Endothelial cell of umbilical vein (primary cell): Measurements from ENCODE around the gene CDC20B. TPM values are rescaled to one million over a fixed set of nuclear protein-coding genes. Genes with fewer than 3 reads are reported as not detected.

Source experiments
- BruUV-seq: library from RNA; stranded (reverse); fragments of 400-500 nt; replicated peaks from 2 replicates; lab custom pipeline; 2021; lab: Mats Ljungman, UMichigan
- CTCF ChIA-PET: fragments of 300-600, 350-600 bp; sonication (Branson Sonifier 250); formaldehyde crosslinking; loops from one replicate; lab custom pipeline; 2021; ENCODE audit warnings: antibody characterized with exemption, inconsistent platforms; lab: Charles Lee
- POLR2A ChIA-PET: fragments of 300-600, 350-600 bp; sonication (Branson Sonifier 250); formaldehyde crosslinking; loops from one replicate; lab custom pipeline; 2021; ENCODE audit warnings: antibody characterized with exemption, inconsistent platforms; lab: Charles Lee
- DNase-seq: peaks from one replicate; pipeline ENCODE4 v3.0.0-alpha.2; 2011; ENCODE audit warnings: low read depth, low spot score
- FAIRE-seq: peaks from 2 replicates; lab custom pipeline; 2011; peaks lifted over from hg19 to GRCh38; lab: Jason Lieb, UNC
- H2AFZ ChIP-seq: 2 replicates; pipeline ENCODE4 v1.6.0; 2012; ENCODE audit warnings: low read depth, low read length, control low read depth, inconsistent platforms
- H3K27ac ChIP-seq: 2 replicates; pipeline ENCODE4 v1.5.1; 2011; ENCODE audit warnings: low read depth, mild to moderate bottlenecking, control low read depth, low read length, moderate library complexity; ENCODE audit not compliant: insufficient read depth
- H3K27me3 ChIP-seq, 2 experiments: 2 replicates each; pipeline versions ENCODE4 v1.6.0 to v1.6.1; 2011; ENCODE audit warnings: low read length in 2 of 2, mixed read lengths in 1 of 2; ENCODE audit not compliant: control insufficient read depth in 2 of 2, insufficient read depth in 2 of 2
- H3K36me3 ChIP-seq, 2 experiments: 2 replicates in 1 of 2; 3 replicates in 1 of 2; pipeline ENCODE4 v1.5.1; 2011; ENCODE audit warnings: low read length in 2 of 2, mild to moderate bottlenecking in 1 of 2, moderate library complexity in 1 of 2; ENCODE audit not compliant: control insufficient read depth in 2 of 2, insufficient read depth in 2 of 2; ENCODE audit errors: extremely low read depth in 1 of 2
- H3K4me1 ChIP-seq: 3 replicates; pipeline ENCODE4 v1.5.1; 2011; ENCODE audit warnings: mild to moderate bottlenecking, low read length; ENCODE audit not compliant: control insufficient read depth, insufficient read depth; ENCODE audit errors: extremely low read depth
- H3K4me2 ChIP-seq: 2 replicates; pipeline ENCODE4 v1.6.1; 2011; ENCODE audit warnings: low read length, control low read depth, mixed read lengths; ENCODE audit not compliant: insufficient read depth
- H3K4me3 ChIP-seq, 3 experiments: fragments of 200-600 bp in 1 of 3; sonication (generic), shearing (Covaris generic) in 1 of 3; replicated peaks in 1 of 3; 2 replicates each; pipeline ENCODE4 v1.5.1; 2011 to 2016; ENCODE audit warnings: control low read depth in 3 of 3, low read length in 3 of 3, mild to moderate bottlenecking in 2 of 3, inconsistent platforms in 1 of 3, low read depth in 1 of 3, moderate library complexity in 1 of 3; ENCODE audit not compliant: insufficient read depth in 1 of 3
- H3K79me2 ChIP-seq: 2 replicates; pipeline ENCODE4 v1.6.0; 2012; ENCODE audit warnings: low read length, inconsistent platforms; ENCODE audit not compliant: control insufficient read depth, insufficient read depth
- H3K9ac ChIP-seq: replicated peaks from 2 replicates; pipeline ENCODE3; 2011; ENCODE audit warnings: low read length, control low read depth; ENCODE audit not compliant: insufficient read depth; ENCODE audit errors: extremely low read depth
- H3K9me1 ChIP-seq: replicated peaks from 3 replicates; pipeline ENCODE4 v1.6.0; 2011; ENCODE audit warnings: mild to moderate bottlenecking, low read length; ENCODE audit not compliant: control insufficient read depth, insufficient read depth; ENCODE audit errors: extremely low read depth
- H3K9me3 ChIP-seq: replicated peaks from 2 replicates; pipeline ENCODE4 v1.5.1; 2012; ENCODE audit warnings: low read length, inconsistent platforms; ENCODE audit not compliant: control insufficient read depth, insufficient read depth
- H4K20me1 ChIP-seq: replicated peaks from 2 replicates; pipeline ENCODE3; 2011; ENCODE audit warnings: mild to moderate bottlenecking, low read length; ENCODE audit not compliant: control insufficient read depth, insufficient read depth; ENCODE audit errors: extremely low read depth
- CTCF ChIP-seq, 2 donors: IDR thresholded peaks; 1 replicate in 1 of 2; 2 replicates in 1 of 2; pipeline ENCODE4 v1.5.1; 2011; ENCODE audit warnings: low read length in 2 of 2, mild to moderate bottlenecking in 2 of 2, moderate library complexity in 2 of 2, control low read depth in 1 of 2, inconsistent platforms in 1 of 2, low read depth in 1 of 2; ENCODE audit not compliant: insufficient read depth in 1 of 2; ENCODE audit errors: extremely low read depth in 1 of 2
- GATA2 ChIP-seq: IDR thresholded peaks from 2 replicates; pipeline ENCODE4 v1.7.0; 2011; ENCODE audit warnings: low read depth, mild to moderate bottlenecking, moderate library complexity, mixed read lengths, low read length; ENCODE audit not compliant: insufficient read length, insufficient read depth
- POLR2A ChIP-seq: IDR thresholded peaks from 2 replicates; pipeline ENCODE4 v1.6.1; 2012; ENCODE audit warnings: low read depth, mild to moderate bottlenecking, control low read depth, low read length
- dilution Hi-C: fragments of 300-500 bp; cut with MboI; formaldehyde crosslinking; loops from one replicate; pipeline ENCODE4 v1.15.0; 2019; ENCODE audit warnings: low sequenced_read_pairs; ENCODE audit not compliant: extremely low pct_ligation_motif_present
- intact Hi-C: fragments of 100-400 bp; cut with micrococcal nuclease; formaldehyde crosslinking; loops from one replicate; pipeline ENCODE4 v1.10.0; 2022
- polyA plus RNA-seq, 4 experiments: library from polyadenylated mRNA; depleted of rRNA in 3 of 4; stranded (reverse) in 3 of 4; unstranded in 1 of 4; fragments of >200 nt; gene quantifications; 2 replicates each; pipeline versions ENCODE4 v1.2.1 to v1.2.3, GENCODE V29; 2011 to 2012; ENCODE audit warnings: missing spikeins in 1 of 4
- total RNA-seq: library from RNA; stranded (reverse); gene quantifications from 2 replicates; pipeline ENCODE4 v1.2.3, GENCODE V29; 2021

The CDC20B gene
- total and polyA plus RNA-seq, 2 donors (not counting 3 experiments of a cell fraction or from before 2014, with no cell fraction given), result 0.22 TPM

DNA sequence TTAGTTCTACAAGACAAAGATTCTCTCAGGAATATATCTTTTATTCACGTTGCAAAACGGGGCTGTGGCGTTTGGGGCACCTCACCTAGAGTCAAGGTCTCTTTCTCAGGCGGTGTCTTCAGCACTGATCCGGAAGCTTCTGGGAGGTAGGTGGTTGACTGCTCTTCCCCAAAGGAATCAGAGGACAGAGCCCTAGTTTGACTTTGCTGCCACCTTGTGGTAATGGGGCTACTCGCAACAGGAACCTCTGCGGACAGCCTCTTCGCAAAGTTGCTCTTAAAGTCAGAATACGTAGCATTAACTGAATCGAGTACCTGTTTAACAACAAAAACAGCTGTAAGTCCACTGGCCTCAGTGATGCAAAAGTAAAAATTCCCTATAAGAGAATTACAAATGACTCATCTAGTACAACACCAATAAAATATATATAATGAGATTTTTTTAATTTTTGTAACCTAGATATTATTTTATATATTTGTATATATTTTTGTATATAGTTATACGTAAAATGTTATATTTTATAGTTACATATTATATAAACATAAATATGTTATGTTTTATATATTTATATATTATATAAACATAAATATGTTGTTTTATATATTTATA lies 26.3 kb downstream of the CDC20B start:
- H3K9ac ChIP-seq, result no peak overlapping the region
- H2AFZ ChIP-seq, result no peak overlapping the region
- no peaks in the 10 kb centered on the region for H3K36me3 ChIP-seq
- H3K27ac ChIP-seq, result no peak overlapping the region
- H3K4me2 ChIP-seq, result peak overlapping the region; percentile 51
- DNase-seq (peak; percentile 92), FAIRE-seq (peak; percentile 98)
- no peaks in the 10 kb centered on the region for H3K79me2 ChIP-seq
- ChIA-PET CTCF (interaction anchor here (0.6 to 5.3 kb wide), 25 partner anchors 13 to 903 kb away, joined by 3 to 111 read pairs (median 4); partner anchors contain the start of genes ESM1, GPX8 and SNX18), POLR2A (interaction anchor here (1.0 kb wide), 1 partner anchor 164 kb away, joined by 3 read pairs; no protein-coding TSS in a partner anchor)
- H3K4me3 ChIP-seq, result no peak overlapping the region
- intact Hi-C loops (loop anchor here (1.0 to 2.0 kb wide), 4 partner anchors 161 to 630 kb away; partner anchors contain the start of genes ESM1 and SNX18), dilution Hi-C loops (loop anchor here (25.0 kb wide), 1 partner anchor 159 kb away; the partner anchor contains the start of gene ESM1)
- BruUV-seq, result no TSS peak
- peaks cover 5% of the 10 kb centered on the region for H3K4me1 ChIP-seq
- no peaks in the 10 kb centered on the region for H3K27me3 ChIP-seq
- no peaks in the 10 kb centered on the region for H3K9me1 ChIP-seq
- H3K9me3 ChIP-seq, result no peaks in the 10 kb centered on the region
- peak; percentile 90 to 94 for TF ChIP-seq CTCF (IDR thresholded peaks at IDR 0.05; ENCODE audit: extremely low read depth in 1 of 2, insufficient read depth in 1 of 2, low read depth in 1 of 2, low read length in 2 of 2)
- no peak for TF ChIP-seq POLR2A
- no peaks in the 10 kb centered on the region for H4K20me1 ChIP-seq

DNA sequence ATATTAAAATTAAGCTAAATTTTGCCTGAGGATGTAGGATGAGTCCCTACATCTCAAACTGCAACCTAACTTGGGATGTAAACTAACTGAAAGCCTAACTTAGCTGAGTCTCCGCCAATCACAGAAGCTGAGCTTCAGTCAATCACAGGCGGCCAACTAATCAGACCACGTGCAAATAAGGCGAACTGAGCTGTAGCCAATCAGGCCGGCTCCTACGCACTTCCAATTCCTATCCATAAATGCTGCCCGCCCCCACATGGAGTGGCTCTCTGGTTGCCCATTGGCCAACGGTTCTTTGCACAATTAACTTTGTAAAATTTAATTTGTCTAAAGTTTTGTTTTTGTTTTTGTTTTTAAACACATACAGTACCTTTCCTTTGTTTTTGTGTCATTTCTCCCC lies 26.9 kb downstream of the CDC20B start:
- H3K9me1 ChIP-seq, result no peaks in the 10 kb centered on the region
- TSS peak; percentile 89 for BruUV-seq
- CTCF ChIA-PET, result interaction anchor here (0.7 to 5.3 kb wide), 23 partner anchors 13 to 902 kb away, joined by 3 to 111 read pairs (median 4); partner anchors contain the start of genes ESM1, GPX8 and SNX18
- H3K27ac ChIP-seq, result no peak overlapping the region
- TF ChIP-seq GATA2 (no peak), CTCF (IDR thresholded peaks at IDR 0.05; ENCODE audit: extremely low read depth in 1 of 2, insufficient read depth in 1 of 2, low read depth in 1 of 2, low read length in 2 of 2) (no peak)
- FAIRE-seq (no peak), DNase-seq (no peak)
- peak overlapping the region; percentile 51 for H3K4me2 ChIP-seq
- POLR2A ChIA-PET, result interaction anchor here (1.0 kb wide), 1 partner anchor 164 kb away, joined by 3 read pairs; no protein-coding TSS in a partner anchor
- no peaks in the 10 kb centered on the region for H4K20me1 ChIP-seq
- dilution Hi-C loops (loop anchor here (25.0 kb wide), 1 partner anchor 159 kb away; the partner anchor contains the start of gene ESM1), intact Hi-C loops (loop anchor here (1.0 to 2.0 kb wide), 4 partner anchors 161 to 629 kb away; partner anchors contain the start of genes ESM1 and SNX18)
- H3K9ac ChIP-seq, result no peak overlapping the region
- H3K9me3 ChIP-seq, result no peaks in the 10 kb centered on the region
- H3K36me3 ChIP-seq, result no peaks in the 10 kb centered on the region
- no peak overlapping the region for H3K4me3 ChIP-seq
- H3K27me3 ChIP-seq, result no peaks in the 10 kb centered on the region
- no peak overlapping the region for H2AFZ ChIP-seq
- no peaks in the 10 kb centered on the region for H3K79me2 ChIP-seq
- H3K4me1 ChIP-seq, result peaks cover 5% of the 10 kb centered on the region
